Endothelial cell of umbilical vein (primary cell): ENCODE data around the gene SNUPN. TPM values are rescaled to one million over a fixed set of nuclear protein-coding genes. Genes with fewer than 3 reads are reported as not detected.

ENCODE experiments used
- BruUV-seq: library from RNA; stranded (reverse); fragments of 400-500 nt; replicated peaks from 2 replicates; lab custom pipeline; 2021; lab: Mats Ljungman, UMichigan
- CTCF ChIA-PET: fragments of 300-600, 350-600 bp; sonication (Branson Sonifier 250); formaldehyde crosslinking; loops from one replicate; lab custom pipeline; 2021; ENCODE audit warnings: antibody characterized with exemption, inconsistent platforms; lab: Charles Lee
- POLR2A ChIA-PET: fragments of 300-600, 350-600 bp; sonication (Branson Sonifier 250); formaldehyde crosslinking; loops from one replicate; lab custom pipeline; 2021; ENCODE audit warnings: antibody characterized with exemption, inconsistent platforms; lab: Charles Lee
- DNase-seq: peaks from one replicate; pipeline ENCODE4 v3.0.0-alpha.2; 2011; ENCODE audit warnings: low read depth, low spot score
- FAIRE-seq: peaks from 2 replicates; lab custom pipeline; 2011; peaks lifted over from hg19 to GRCh38; lab: Jason Lieb, UNC
- H2AFZ ChIP-seq: 2 replicates; pipeline ENCODE4 v1.6.0; 2012; ENCODE audit warnings: low read depth, low read length, control low read depth, inconsistent platforms
- H3K27ac ChIP-seq: 2 replicates; pipeline ENCODE4 v1.5.1; 2011; ENCODE audit warnings: low read depth, mild to moderate bottlenecking, control low read depth, low read length, moderate library complexity; ENCODE audit not compliant: insufficient read depth
- H3K27me3 ChIP-seq, 2 experiments: 2 replicates each; pipeline versions ENCODE4 v1.6.0 to v1.6.1; 2011; ENCODE audit warnings: low read length in 2 of 2, mixed read lengths in 1 of 2; ENCODE audit not compliant: control insufficient read depth in 2 of 2, insufficient read depth in 2 of 2
- H3K36me3 ChIP-seq, 2 experiments: 2 replicates in 1 of 2; 3 replicates in 1 of 2; pipeline ENCODE4 v1.5.1; 2011; ENCODE audit warnings: low read length in 2 of 2, mild to moderate bottlenecking in 1 of 2, moderate library complexity in 1 of 2; ENCODE audit not compliant: control insufficient read depth in 2 of 2, insufficient read depth in 2 of 2; ENCODE audit errors: extremely low read depth in 1 of 2
- H3K4me1 ChIP-seq: 3 replicates; pipeline ENCODE4 v1.5.1; 2011; ENCODE audit warnings: mild to moderate bottlenecking, low read length; ENCODE audit not compliant: control insufficient read depth, insufficient read depth; ENCODE audit errors: extremely low read depth
- H3K4me2 ChIP-seq: 2 replicates; pipeline ENCODE4 v1.6.1; 2011; ENCODE audit warnings: low read length, control low read depth, mixed read lengths; ENCODE audit not compliant: insufficient read depth
- H3K4me3 ChIP-seq, 3 experiments: fragments of 200-600 bp in 1 of 3; sonication (generic), shearing (Covaris generic) in 1 of 3; replicated peaks in 1 of 3; 2 replicates each; pipeline ENCODE4 v1.5.1; 2011 to 2016; ENCODE audit warnings: control low read depth in 3 of 3, low read length in 3 of 3, mild to moderate bottlenecking in 2 of 3, inconsistent platforms in 1 of 3, low read depth in 1 of 3, moderate library complexity in 1 of 3; ENCODE audit not compliant: insufficient read depth in 1 of 3
- H3K79me2 ChIP-seq: 2 replicates; pipeline ENCODE4 v1.6.0; 2012; ENCODE audit warnings: low read length, inconsistent platforms; ENCODE audit not compliant: control insufficient read depth, insufficient read depth
- H3K9ac ChIP-seq: replicated peaks from 2 replicates; pipeline ENCODE3; 2011; ENCODE audit warnings: low read length, control low read depth; ENCODE audit not compliant: insufficient read depth; ENCODE audit errors: extremely low read depth
- H3K9me1 ChIP-seq: replicated peaks from 3 replicates; pipeline ENCODE4 v1.6.0; 2011; ENCODE audit warnings: mild to moderate bottlenecking, low read length; ENCODE audit not compliant: control insufficient read depth, insufficient read depth; ENCODE audit errors: extremely low read depth
- H3K9me3 ChIP-seq: replicated peaks from 2 replicates; pipeline ENCODE4 v1.5.1; 2012; ENCODE audit warnings: low read length, inconsistent platforms; ENCODE audit not compliant: control insufficient read depth, insufficient read depth
- H4K20me1 ChIP-seq: replicated peaks from 2 replicates; pipeline ENCODE3; 2011; ENCODE audit warnings: mild to moderate bottlenecking, low read length; ENCODE audit not compliant: control insufficient read depth, insufficient read depth; ENCODE audit errors: extremely low read depth
- CTCF ChIP-seq, 2 donors: IDR thresholded peaks; 1 replicate in 1 of 2; 2 replicates in 1 of 2; pipeline ENCODE4 v1.5.1; 2011; ENCODE audit warnings: low read length in 2 of 2, mild to moderate bottlenecking in 2 of 2, moderate library complexity in 2 of 2, control low read depth in 1 of 2, inconsistent platforms in 1 of 2, low read depth in 1 of 2; ENCODE audit not compliant: insufficient read depth in 1 of 2; ENCODE audit errors: extremely low read depth in 1 of 2
- EZH2 ChIP-seq: IDR thresholded peaks from 2 replicates; pipeline ENCODE4 v1.6.1; 2012; ENCODE audit warnings: borderline replicate concordance, low read depth, mild to moderate bottlenecking, moderate library complexity, low read length, inconsistent platforms; ENCODE audit not compliant: severe bottlenecking
- FOS ChIP-seq: IDR thresholded peaks from 2 replicates; pipeline ENCODE4 v1.6.1; 2011; ENCODE audit warnings: mild to moderate bottlenecking, low read length, moderate library complexity, borderline replicate concordance; ENCODE audit not compliant: insufficient read depth
- GATA2 ChIP-seq: IDR thresholded peaks from 2 replicates; pipeline ENCODE4 v1.7.0; 2011; ENCODE audit warnings: low read depth, mild to moderate bottlenecking, moderate library complexity, mixed read lengths, low read length; ENCODE audit not compliant: insufficient read length, insufficient read depth
- JUN ChIP-seq: IDR thresholded peaks from 2 replicates; pipeline ENCODE4 v1.6.1; 2011; ENCODE audit warnings: borderline replicate concordance, low read depth; ENCODE audit not compliant: insufficient read length, insufficient read depth
- MAX ChIP-seq: IDR thresholded peaks from 2 replicates; pipeline ENCODE4 v1.6.1; 2011; ENCODE audit not compliant: insufficient read depth, insufficient read length
- MYC ChIP-seq: IDR thresholded peaks from one replicate; pipeline ENCODE4 v1.6.1; 2011; ENCODE audit warnings: mild to moderate bottlenecking, low read depth, low read length
- POLR2A ChIP-seq: IDR thresholded peaks from 2 replicates; pipeline ENCODE4 v1.6.1; 2012; ENCODE audit warnings: low read depth, mild to moderate bottlenecking, control low read depth, low read length
- POLR2AphosphoS5 ChIP-seq: IDR thresholded peaks from 2 replicates; pipeline ENCODE4 v1.6.1; 2012; ENCODE audit warnings: low read depth, mild to moderate bottlenecking, control low read depth, low read length, moderate library complexity; ENCODE audit not compliant: insufficient read depth
- dilution Hi-C: fragments of 300-500 bp; cut with MboI; formaldehyde crosslinking; loops from one replicate; pipeline ENCODE4 v1.15.0; 2019; ENCODE audit warnings: low sequenced_read_pairs; ENCODE audit not compliant: extremely low pct_ligation_motif_present
- intact Hi-C: fragments of 100-400 bp; cut with micrococcal nuclease; formaldehyde crosslinking; loops from one replicate; pipeline ENCODE4 v1.10.0; 2022
- polyA plus RNA-seq, 4 experiments: library from polyadenylated mRNA; depleted of rRNA in 3 of 4; stranded (reverse) in 3 of 4; unstranded in 1 of 4; fragments of >200 nt; gene quantifications; 2 replicates each; pipeline versions ENCODE4 v1.2.1 to v1.2.3, GENCODE V29; 2011 to 2012; ENCODE audit warnings: missing spikeins in 1 of 4
- total RNA-seq: library from RNA; stranded (reverse); gene quantifications from 2 replicates; pipeline ENCODE4 v1.2.3, GENCODE V29; 2021

SNUPN gene
- total and polyA plus RNA-seq, 2 donors (not counting 3 experiments of a cell fraction or from before 2014, with no cell fraction given), result 13.2 to 25.1 TPM

- Histone ChIP-seq H4K20me1 (no peaks in the 10 kb centered on the region), H3K79me2 (no peaks in the 10 kb centered on the region), H3K4me1 (peaks cover 15% of the 10 kb centered on the region), H3K27me3 (no peaks in the 10 kb centered on the region), H3K9me3 (no peaks in the 10 kb centered on the region), H2AFZ (no peak overlapping the region), H3K4me2 (no peak overlapping the region), H3K27ac (no peak overlapping the region), H3K4me3 (no peak overlapping the region), H3K9ac (no peak overlapping the region), H3K9me1 (no peaks in the 10 kb centered on the region), H3K36me3 (peaks cover 0 to 4% of the 10 kb centered on the region in 2 experiments)
- FAIRE-seq, result no peak
- CTCF ChIA-PET, result no interaction called here
- dilution Hi-C loops (no loop called here), intact Hi-C loops (no loop called here)
- POLR2A ChIA-PET, result no interaction called here
- TF ChIP-seq EZH2 (no peak), JUN (no peak), CTCF (IDR thresholded peaks at IDR 0.05; ENCODE audit: extremely low read depth in 1 of 2, insufficient read depth in 1 of 2, low read depth in 1 of 2, low read length in 2 of 2) (no peak), FOS (no peak), POLR2AphosphoS5 (no peak), POLR2A (no peak), GATA2 (no peak), MAX (no peak), MYC (no peak)
- no TSS peak for BruUV-seq
- no peak for DNase-seq
Observed at GRCh38 chr15:75663931-75664421, 38.5 kb upstream of the SNUPN start.
